Measurements from ENCODE around the gene KATNIP.
A peak's percentile ranks its signal among the peaks of the same experiment; 100 is the strongest.

KATNIP gene

GRCh38 chr16:27522173-27522707, 27.7 kb upstream of the KATNIP start:
- Mint-ChIP-seq H3K4me1 (ENCODE audit: low read depth) (peaks cover 2% of the 10 kb centered on the region), H3K4me3 (no peak overlapping the region), H3K27me3 (ENCODE audit: low read depth) (no peaks in the 10 kb centered on the region), H3K36me3 (ENCODE audit: low read depth) (peaks cover 16% of the 10 kb centered on the region), H3K27ac (no peak overlapping the region), H3K9me3 (no peaks in the 10 kb centered on the region)
- DNase-seq (ENCODE audit: low spot score): no peak

- Mint-ChIP-seq H3K36me3 (ENCODE audit: low read depth) (peaks cover 35% of the 10 kb centered on the region), H3K4me1 (ENCODE audit: low read depth) (no peaks in the 10 kb centered on the region), H3K9me3 (no peaks in the 10 kb centered on the region), H3K27ac (no peak overlapping the region), H3K4me3 (no peak overlapping the region), H3K27me3 (ENCODE audit: low read depth) (no peaks in the 10 kb centered on the region)
- no peak for DNase-seq (ENCODE audit: low spot score)
These were observed 23.8 kb upstream of the KATNIP start for GRCh38 chr16:27526180-27526579.

GRCh38 chr16:27528294-27528693, 21.6 kb upstream of the KATNIP start:
- Mint-ChIP-seq H3K4me1 (ENCODE audit: low read depth) (peaks cover 5% of the 10 kb centered on the region), H3K4me3 (no peak overlapping the region), H3K36me3 (ENCODE audit: low read depth) (peaks cover 44% of the 10 kb centered on the region), H3K9me3 (no peaks in the 10 kb centered on the region), H3K27me3 (ENCODE audit: low read depth) (no peaks in the 10 kb centered on the region), H3K27ac (no peak overlapping the region)
- no peak for DNase-seq (ENCODE audit: low spot score)

- H3K9me3 Mint-ChIP-seq: no peaks in the 10 kb centered on the region
- peaks cover 5% of the 10 kb centered on the region for H3K4me1 Mint-ChIP-seq (ENCODE audit: low read depth)
- H3K27me3 Mint-ChIP-seq (ENCODE audit: low read depth): no peaks in the 10 kb centered on the region
- H3K27ac Mint-ChIP-seq: no peak overlapping the region
- H3K4me3 Mint-ChIP-seq: no peak overlapping the region
- no peak for DNase-seq (ENCODE audit: low spot score)
- H3K36me3 Mint-ChIP-seq (ENCODE audit: low read depth): peaks cover 52% of the 10 kb centered on the region
These were observed 20.0 kb upstream of the KATNIP start for GRCh38 chr16:27529962-27530361.

GRCh38 chr16:27531186-27531585, 18.8 kb upstream of the KATNIP start:
- H3K36me3 Mint-ChIP-seq (ENCODE audit: low read depth): peaks cover 53% of the 10 kb centered on the region
- peak overlapping the region; percentile 19 for H3K27ac Mint-ChIP-seq
- no peak for DNase-seq (ENCODE audit: low spot score)
- H3K4me1 Mint-ChIP-seq (ENCODE audit: low read depth): peaks cover 5% of the 10 kb centered on the region
- no peaks in the 10 kb centered on the region for H3K9me3 Mint-ChIP-seq
- no peak overlapping the region for H3K4me3 Mint-ChIP-seq
- no peaks in the 10 kb centered on the region for H3K27me3 Mint-ChIP-seq (ENCODE audit: low read depth)

- H3K27ac Mint-ChIP-seq: no peak overlapping the region
- H3K36me3 Mint-ChIP-seq (ENCODE audit: low read depth): peaks cover 54% of the 10 kb centered on the region
- no peaks in the 10 kb centered on the region for H3K27me3 Mint-ChIP-seq (ENCODE audit: low read depth)
- peaks cover 5% of the 10 kb centered on the region for H3K4me1 Mint-ChIP-seq (ENCODE audit: low read depth)
- H3K4me3 Mint-ChIP-seq: no peak overlapping the region
- DNase-seq (ENCODE audit: low spot score): no peak
- no peaks in the 10 kb centered on the region for H3K9me3 Mint-ChIP-seq
These were observed 17.8 kb upstream of the KATNIP start for GRCh38 chr16:27531826-27532800.

GRCh38 chr16:27534256-27534655, 15.7 kb upstream of the KATNIP start:
- no peak for DNase-seq (ENCODE audit: low spot score)
- Mint-ChIP-seq H3K27me3 (ENCODE audit: low read depth) (no peaks in the 10 kb centered on the region), H3K4me3 (no peak overlapping the region), H3K36me3 (ENCODE audit: low read depth) (peaks cover 57% of the 10 kb centered on the region), H3K9me3 (no peaks in the 10 kb centered on the region), H3K4me1 (ENCODE audit: low read depth) (peaks cover 6% of the 10 kb centered on the region), H3K27ac (no peak overlapping the region)

- H3K36me3 Mint-ChIP-seq (ENCODE audit: low read depth): peaks cover 60% of the 10 kb centered on the region
- H3K9me3 Mint-ChIP-seq: no peaks in the 10 kb centered on the region
- no peak overlapping the region for H3K4me3 Mint-ChIP-seq
- H3K27me3 Mint-ChIP-seq (ENCODE audit: low read depth): no peaks in the 10 kb centered on the region
- peaks cover 3% of the 10 kb centered on the region for H3K4me1 Mint-ChIP-seq (ENCODE audit: low read depth)
- no peak for DNase-seq (ENCODE audit: low spot score)
- H3K27ac Mint-ChIP-seq: no peak overlapping the region
These were observed 11.4 kb upstream of the KATNIP start for GRCh38 chr16:27538528-27538927.

GRCh38 chr16:27539120-27539519, 10.8 kb upstream of the KATNIP start:
- peaks cover 61% of the 10 kb centered on the region for H3K36me3 Mint-ChIP-seq (ENCODE audit: low read depth)
- no peak overlapping the region for H3K4me3 Mint-ChIP-seq
- no peaks in the 10 kb centered on the region for H3K27me3 Mint-ChIP-seq (ENCODE audit: low read depth)
- H3K27ac Mint-ChIP-seq: no peak overlapping the region
- DNase-seq (ENCODE audit: low spot score): no peak
- H3K9me3 Mint-ChIP-seq: no peaks in the 10 kb centered on the region
- H3K4me1 Mint-ChIP-seq (ENCODE audit: low read depth): peaks cover 3% of the 10 kb centered on the region

GRCh38 chr16:27539636-27540035, 10.3 kb upstream of the KATNIP start:
- Mint-ChIP-seq H3K9me3 (no peaks in the 10 kb centered on the region), H3K4me3 (no peak overlapping the region), H3K36me3 (ENCODE audit: low read depth) (peaks cover 63% of the 10 kb centered on the region), H3K27me3 (ENCODE audit: low read depth) (no peaks in the 10 kb centered on the region), H3K4me1 (ENCODE audit: low read depth) (peaks cover 3% of the 10 kb centered on the region), H3K27ac (no peak overlapping the region)
- no peak for DNase-seq (ENCODE audit: low spot score)

- Mint-ChIP-seq H3K27me3 (ENCODE audit: low read depth) (no peaks in the 10 kb centered on the region), H3K4me3 (no peak overlapping the region), H3K27ac (no peak overlapping the region), H3K36me3 (ENCODE audit: low read depth) (peaks cover 51% of the 10 kb centered on the region), H3K9me3 (no peaks in the 10 kb centered on the region), H3K4me1 (ENCODE audit: low read depth) (peaks cover 15% of the 10 kb centered on the region)
- DNase-seq (ENCODE audit: low spot score): no peak
These were observed 6.1 kb upstream of the KATNIP start for GRCh38 chr16:27543801-27544200.

GRCh38 chr16:27544671-27545070, 5.3 kb upstream of the KATNIP start:
- DNase-seq (ENCODE audit: low spot score): no peak
- Mint-ChIP-seq H3K36me3 (ENCODE audit: low read depth) (peaks cover 42% of the 10 kb centered on the region), H3K4me3 (no peak overlapping the region), H3K27ac (no peak overlapping the region), H3K9me3 (no peaks in the 10 kb centered on the region), H3K4me1 (ENCODE audit: low read depth) (peaks cover 17% of the 10 kb centered on the region), H3K27me3 (ENCODE audit: low read depth) (no peaks in the 10 kb centered on the region)

GRCh38 chr16:27547134-27547533, 2.8 kb upstream of the KATNIP start:
- DNase-seq (ENCODE audit: low spot score): no peak
- H3K36me3 Mint-ChIP-seq (ENCODE audit: low read depth): peaks cover 23% of the 10 kb centered on the region
- H3K27ac Mint-ChIP-seq: peak overlapping the region; percentile 60
- H3K4me1 Mint-ChIP-seq (ENCODE audit: low read depth): peaks cover 28% of the 10 kb centered on the region
- H3K4me3 Mint-ChIP-seq: no peak overlapping the region
- H3K27me3 Mint-ChIP-seq (ENCODE audit: low read depth): no peaks in the 10 kb centered on the region
- no peaks in the 10 kb centered on the region for H3K9me3 Mint-ChIP-seq

GRCh38 chr16:27547851-27548250, 2.1 kb upstream of the KATNIP start:
- no peaks in the 10 kb centered on the region for H3K27me3 Mint-ChIP-seq (ENCODE audit: low read depth)
- H3K36me3 Mint-ChIP-seq (ENCODE audit: low read depth): peaks cover 19% of the 10 kb centered on the region
- H3K9me3 Mint-ChIP-seq: no peaks in the 10 kb centered on the region
- H3K4me3 Mint-ChIP-seq: peak overlapping the region; percentile 10
- peaks cover 28% of the 10 kb centered on the region for H3K4me1 Mint-ChIP-seq (ENCODE audit: low read depth)
- DNase-seq (ENCODE audit: low spot score): no peak
- no peak overlapping the region for H3K27ac Mint-ChIP-seq
